SU-DHL-6 (cell line): ENCODE data around the gene ELANE.

Experiments used
- H2AFZ ChIP-seq: fragments of 200-600 bp; sonication (generic); 2 replicates; pipeline ENCODE4 v1.6.1; 2014; ENCODE audit warnings: low read depth, mild to moderate bottlenecking, moderate library complexity, mixed read lengths, antibody characterized with exemption, low read length; ENCODE audit not compliant: severe bottlenecking
- H3F3A ChIP-seq: fragments of 200-600 bp; shearing (Covaris generic); 2 replicates; pipeline ENCODE4 v1.6.0; 2016; ENCODE audit warnings: antibody characterized with exemption, mild to moderate bottlenecking; ENCODE audit not compliant: insufficient read depth
- H3K27ac ChIP-seq: fragments of 200-600 bp; sonication (generic); 2 replicates; pipeline ENCODE4 v1.5.1; 2016; ENCODE audit warnings: low read depth, mild to moderate bottlenecking, low read length, moderate library complexity, mixed read lengths
- H3K27me3 ChIP-seq: fragments of 200-600 bp; sonication (generic), shearing (Covaris generic); 2 replicates; pipeline ENCODE4 v1.6.0; 2014; ENCODE audit warnings: mild to moderate bottlenecking, low read length
- H3K36me3 ChIP-seq: fragments of 200-600 bp; sonication (generic); 2 replicates; pipeline ENCODE4 v1.6.1; 2014; ENCODE audit warnings: mild to moderate bottlenecking, low read length, mixed read lengths
- H3K4me2 ChIP-seq: fragments of 300-600, 200-600 bp; shearing (Covaris generic), sonication (generic); 2 replicates; pipeline ENCODE4 v1.6.0; 2014; ENCODE audit warnings: low read length, low read depth, mild to moderate bottlenecking; ENCODE audit not compliant: poor library complexity, severe bottlenecking
- H3K4me3 ChIP-seq: fragments of 200-600 bp; sonication (generic); 2 replicates; pipeline ENCODE4 v1.5.1; 2014; ENCODE audit warnings: antibody characterized with exemption, low read length, mild to moderate bottlenecking, mixed read lengths; ENCODE audit not compliant: insufficient read depth, poor library complexity, severe bottlenecking
- H3K79me2 ChIP-seq: fragments of 200-600 bp; sonication (generic); 2 replicates; pipeline ENCODE4 v1.6.1; 2014; ENCODE audit warnings: mild to moderate bottlenecking, low read length, moderate library complexity; ENCODE audit not compliant: insufficient read depth
- H3K9ac ChIP-seq: fragments of 200-600 bp; sonication (generic); 2 replicates; pipeline ENCODE4 v1.7.0; 2014; ENCODE audit warnings: mild to moderate bottlenecking, low read length
- H3K9me2 ChIP-seq: fragments of 200-600 bp; sonication (generic); replicated peaks from 2 replicates; pipeline ENCODE4 v1.6.1; 2014; ENCODE audit warnings: low read length; ENCODE audit not compliant: insufficient read depth
- H3K9me3 ChIP-seq: fragments of 200-600 bp; sonication (generic); 2 replicates; pipeline ENCODE4 v1.6.1; 2014; ENCODE audit warnings: low read length, mixed read lengths; ENCODE audit not compliant: insufficient read depth
- H4K20me1 ChIP-seq: fragments of 200-600 bp; sonication (generic); 2 replicates; pipeline ENCODE4 v1.6.1; 2014; ENCODE audit warnings: low read depth, mild to moderate bottlenecking, antibody characterized with exemption, low read length, moderate library complexity, mixed read lengths
- EZH2phosphoT487 ChIP-seq: fragments of 200-600 bp; sonication (generic), shearing (Covaris generic); conservative IDR thresholded peaks from 2 replicates; pipeline ENCODE4 v1.6.1; 2018; ENCODE audit warnings: mild to moderate bottlenecking, antibody characterized with exemption, low read length, moderate library complexity, mixed read lengths
- TF ChIP-seq, protein P1 (sequence below): fragments of 200-600 bp; sonication (generic); IDR thresholded peaks from one replicate; pipeline ENCODE4 v1.5.1; 2017; ENCODE audit warnings: antibody characterized with exemption, mild to moderate bottlenecking, low read length, moderate library complexity; ENCODE audit not compliant: insufficient read depth, poor library complexity, severe bottlenecking

ELANE gene

DNA sequence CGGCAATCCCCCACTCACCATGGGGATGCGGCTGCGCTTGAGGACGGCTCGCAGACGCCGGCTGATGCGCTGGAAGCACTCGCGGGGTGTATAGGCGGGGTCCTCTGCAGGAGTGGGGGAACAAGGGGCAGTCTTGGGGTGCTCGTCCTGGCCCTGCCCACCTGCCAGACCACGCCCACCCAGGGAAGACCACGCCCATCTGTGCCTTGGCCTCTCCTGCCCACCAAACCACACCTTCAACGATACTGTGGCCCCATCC is 47.9 kb downstream of the ELANE start:
- H3K9me3 ChIP-seq: no peaks in the 10 kb centered on the region
- H2AFZ ChIP-seq: no peak overlapping the region
- H3K27ac ChIP-seq: no peak overlapping the region
- H3K79me2 ChIP-seq: no peaks in the 10 kb centered on the region
- no peaks in the 10 kb centered on the region for H3K27me3 ChIP-seq
- no peaks in the 10 kb centered on the region for H3K9me2 ChIP-seq
- no peak overlapping the region for H3K9ac ChIP-seq
- no peak overlapping the region for H3K4me2 ChIP-seq
- TF ChIP-seq, protein P1, sequence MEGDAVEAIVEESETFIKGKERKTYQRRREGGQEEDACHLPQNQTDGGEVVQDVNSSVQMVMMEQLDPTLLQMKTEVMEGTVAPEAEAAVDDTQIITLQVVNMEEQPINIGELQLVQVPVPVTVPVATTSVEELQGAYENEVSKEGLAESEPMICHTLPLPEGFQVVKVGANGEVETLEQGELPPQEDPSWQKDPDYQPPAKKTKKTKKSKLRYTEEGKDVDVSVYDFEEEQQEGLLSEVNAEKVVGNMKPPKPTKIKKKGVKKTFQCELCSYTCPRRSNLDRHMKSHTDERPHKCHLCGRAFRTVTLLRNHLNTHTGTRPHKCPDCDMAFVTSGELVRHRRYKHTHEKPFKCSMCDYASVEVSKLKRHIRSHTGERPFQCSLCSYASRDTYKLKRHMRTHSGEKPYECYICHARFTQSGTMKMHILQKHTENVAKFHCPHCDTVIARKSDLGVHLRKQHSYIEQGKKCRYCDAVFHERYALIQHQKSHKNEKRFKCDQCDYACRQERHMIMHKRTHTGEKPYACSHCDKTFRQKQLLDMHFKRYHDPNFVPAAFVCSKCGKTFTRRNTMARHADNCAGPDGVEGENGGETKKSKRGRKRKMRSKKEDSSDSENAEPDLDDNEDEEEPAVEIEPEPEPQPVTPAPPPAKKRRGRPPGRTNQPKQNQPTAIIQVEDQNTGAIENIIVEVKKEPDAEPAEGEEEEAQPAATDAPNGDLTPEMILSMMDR: no peak
- no peak for TF ChIP-seq EZH2phosphoT487
- no peak overlapping the region for H3K4me3 ChIP-seq
- H4K20me1 ChIP-seq: no peaks in the 10 kb centered on the region
- H3F3A ChIP-seq: peaks cover 5% of the 10 kb centered on the region; the same call in 1 of the 2 replicates
- H3K36me3 ChIP-seq: no peaks in the 10 kb centered on the region

DNA sequence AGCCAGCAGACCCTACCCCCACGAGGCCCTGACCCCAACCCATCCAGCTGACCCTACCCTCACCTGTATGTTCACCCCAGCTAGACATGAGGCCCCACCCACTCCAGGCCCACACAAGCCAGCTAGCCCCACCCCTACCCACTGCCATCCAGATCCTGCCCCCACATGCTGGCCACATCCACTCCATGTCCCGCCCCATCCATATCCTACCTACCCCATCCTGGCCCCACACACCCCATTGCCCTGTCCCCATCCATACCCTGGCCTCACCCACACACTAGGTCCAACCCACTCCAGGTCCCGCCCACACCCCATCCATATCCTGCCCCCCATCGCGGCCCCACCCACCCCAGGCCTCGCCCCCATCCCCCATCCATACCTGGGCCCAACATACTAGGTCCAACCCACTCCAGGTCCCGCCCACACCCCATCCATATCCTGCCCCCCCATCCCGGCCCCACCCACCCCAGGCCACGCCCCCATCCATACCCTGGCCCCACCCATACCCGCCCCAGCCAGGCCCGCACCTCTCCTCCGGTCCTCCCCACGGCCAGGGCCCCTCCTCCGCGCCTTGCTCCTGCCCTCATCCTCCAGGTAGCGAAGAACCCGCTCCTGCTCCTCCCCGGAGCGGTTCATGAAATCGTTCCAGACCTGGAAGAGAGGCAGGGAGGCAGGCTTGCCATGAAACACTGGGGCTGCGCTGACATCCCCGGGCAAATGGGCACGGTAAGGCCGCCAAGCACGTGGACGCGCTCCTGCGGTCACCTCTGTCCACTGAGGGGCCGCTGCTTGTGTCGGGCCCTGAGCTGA is 48.4 kb downstream of the ELANE start:
- no peaks in the 10 kb centered on the region for H3K79me2 ChIP-seq
- no peaks in the 10 kb centered on the region for H3K9me2 ChIP-seq
- no peak for TF ChIP-seq EZH2phosphoT487
- TF ChIP-seq, protein P1: no peak
- no peaks in the 10 kb centered on the region for H3K36me3 ChIP-seq
- no peaks in the 10 kb centered on the region for H4K20me1 ChIP-seq
- peaks cover 5% of the 10 kb centered on the region; the same call in 1 of the 2 replicates for H3F3A ChIP-seq
- H3K27me3 ChIP-seq: no peaks in the 10 kb centered on the region
- H3K4me3 ChIP-seq: no peak overlapping the region
- no peak overlapping the region for H3K4me2 ChIP-seq
- no peak overlapping the region for H2AFZ ChIP-seq
- H3K9ac ChIP-seq: no peak overlapping the region
- H3K27ac ChIP-seq: no peak overlapping the region
- H3K9me3 ChIP-seq: no peaks in the 10 kb centered on the region

DNA sequence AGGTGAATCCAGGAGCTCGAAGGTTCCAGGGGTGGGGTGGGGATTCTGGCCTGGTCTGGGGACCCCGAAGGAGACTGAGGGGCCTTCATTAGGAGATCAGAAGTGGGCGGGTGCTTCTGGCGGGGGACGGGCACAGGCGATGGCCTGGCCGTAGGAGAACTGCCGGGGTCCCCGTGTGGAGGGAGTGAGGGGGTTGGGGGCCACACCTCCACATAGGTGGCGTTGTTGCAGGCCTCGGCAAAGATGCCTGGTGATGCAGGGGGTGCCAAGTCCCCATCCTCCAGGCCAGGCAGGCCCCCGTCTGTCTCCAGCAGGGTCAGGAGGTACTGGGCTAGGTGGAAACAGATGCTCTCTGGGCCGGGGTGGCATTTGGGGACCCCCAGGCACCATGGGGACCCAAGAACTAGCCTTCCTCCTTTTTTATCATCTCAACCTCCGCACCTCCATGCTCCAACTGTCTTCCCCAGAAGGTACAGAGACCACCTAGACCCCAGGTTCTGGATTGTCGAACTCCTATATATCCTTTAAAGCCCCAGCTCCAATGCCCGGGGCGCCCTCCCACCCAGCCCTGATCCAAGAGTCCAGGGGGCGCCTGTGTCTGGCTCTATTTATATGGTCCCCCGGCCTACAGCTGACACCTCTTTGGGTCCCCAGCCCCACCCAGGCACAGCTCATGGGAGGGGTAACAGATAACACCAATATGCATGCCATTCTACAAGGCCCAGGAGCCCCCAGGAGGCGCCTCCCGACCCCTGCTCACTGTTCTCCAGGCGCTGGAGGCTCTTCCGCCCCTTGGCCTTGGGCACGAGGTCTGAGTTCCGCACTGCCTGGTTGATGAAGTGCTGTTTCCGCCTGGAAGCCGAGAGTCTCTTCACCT is 49.4 kb downstream of the ELANE start:
- Histone ChIP-seq H3K4me2 (no peak overlapping the region), H3K4me3 (no peak overlapping the region), H3K27ac (no peak overlapping the region), H3K9ac (no peak overlapping the region), H3K36me3 (no peaks in the 10 kb centered on the region), H3K9me3 (no peaks in the 10 kb centered on the region), H3F3A (peaks cover 5% of the 10 kb centered on the region; the same call in 1 of the 2 replicates), H3K27me3 (no peaks in the 10 kb centered on the region), H2AFZ (no peak overlapping the region), H3K79me2 (no peaks in the 10 kb centered on the region), H4K20me1 (no peaks in the 10 kb centered on the region), H3K9me2 (no peaks in the 10 kb centered on the region)
- TF ChIP-seq, protein P1: no peak
- TF ChIP-seq EZH2phosphoT487: no peak
